ENCODE results near the gene NR2E1. TPM values are rescaled to one million over a fixed set of nuclear protein-coding genes. Genes with fewer than 3 reads are reported as not detected.
A peak's percentile ranks its signal among the peaks of the same experiment; 100 is the strongest.

NR2E1 gene
- not detected in 2 replicates for total RNA-seq (2014; rRNA removed; shearing (Covaris generic))
- polyA plus RNA-seq (2015; cell fraction: cytosol; rRNA removed) = not detected in 2 replicates
- not detected in 2 replicates for polyA plus RNA-seq (2015; cell fraction: nucleus; rRNA removed)

GRCh38 chr6:108165714-108166663, at the start of gene NR2E1:
NR2E1 (plus strand) TSS chr6:108166022; CDS start chr6:108166766, 744 bp downstream.
- DNase-seq (ENCODE audit: low read depth) = no peak

GRCh38 chr6:108116546-108117426, 49.0 kb upstream of the NR2E1 start:
- no peak for DNase-seq (ENCODE audit: low read depth)

- peak; percentile 45 for DNase-seq (ENCODE audit: low read depth)
Measured at GRCh38 chr6:108117427-108118358, 48.1 kb upstream of the NR2E1 start.

DNA sequence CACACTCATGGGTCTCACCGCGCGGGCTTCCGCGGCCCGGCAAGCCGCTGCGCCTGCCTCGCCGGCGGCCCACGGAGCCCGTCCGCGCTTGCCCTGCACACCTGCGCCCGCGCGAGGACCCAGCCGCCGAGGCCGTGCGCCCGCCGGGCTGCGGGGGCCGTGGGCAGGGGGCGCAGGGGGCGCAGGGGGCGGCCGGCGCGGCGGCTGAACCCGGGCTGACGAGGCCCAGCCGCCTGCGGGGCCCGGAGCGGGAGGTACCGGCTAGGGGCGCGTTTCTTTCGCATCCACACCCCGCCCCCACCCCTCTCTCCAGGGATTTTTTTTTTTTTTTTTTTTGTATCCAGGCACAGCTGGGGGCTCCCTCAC, 47.5 kb upstream of the NR2E1 start:
- no peak for DNase-seq (ENCODE audit: low read depth)

DNA sequence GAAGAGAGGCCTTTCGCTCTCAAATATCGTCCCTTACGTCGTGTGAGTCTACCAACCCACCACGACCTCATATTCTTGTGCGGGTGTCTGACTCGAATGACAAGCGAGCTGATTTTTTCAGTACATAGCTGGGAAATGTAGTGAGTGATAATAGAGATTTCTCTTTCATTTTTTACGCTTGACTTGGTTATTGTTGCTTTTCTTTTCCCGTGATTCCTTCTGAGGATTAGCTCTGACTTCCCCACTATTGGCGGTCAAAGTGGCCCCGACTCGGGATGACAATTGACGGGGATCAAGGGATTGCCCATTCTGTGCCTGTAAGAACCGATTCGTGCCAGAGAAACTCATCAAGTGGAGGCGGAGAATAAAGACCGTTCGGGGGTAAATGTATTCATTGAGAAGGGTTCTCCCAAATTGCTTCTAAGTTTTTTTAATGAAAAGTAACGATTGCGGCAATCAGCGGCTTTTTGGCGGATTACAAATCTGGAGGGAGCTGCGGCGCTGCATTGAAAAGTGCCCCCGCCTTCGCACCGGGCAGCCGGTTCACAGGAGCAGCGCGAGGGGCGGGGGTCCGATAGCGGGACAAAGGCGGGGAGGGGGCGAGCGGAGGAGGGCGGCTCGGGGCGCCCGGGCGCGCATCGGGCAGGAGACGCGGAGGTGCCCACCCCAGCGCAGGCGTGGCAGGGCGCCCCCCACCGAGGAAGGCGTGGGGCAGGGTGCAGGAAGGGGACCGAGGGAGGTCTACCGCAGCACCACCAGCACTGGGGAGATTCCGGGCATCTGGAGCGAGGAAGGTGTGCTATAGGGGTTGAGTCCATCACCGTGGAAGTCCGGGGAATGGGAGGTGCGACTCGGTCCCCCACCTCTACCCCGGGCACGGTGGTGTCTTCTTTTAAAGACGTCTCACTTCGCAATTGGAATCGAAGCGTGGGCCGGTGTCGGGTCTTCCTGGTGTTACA, 46.7 kb upstream of the NR2E1 start:
- no peak for DNase-seq (ENCODE audit: low read depth)

DNA sequence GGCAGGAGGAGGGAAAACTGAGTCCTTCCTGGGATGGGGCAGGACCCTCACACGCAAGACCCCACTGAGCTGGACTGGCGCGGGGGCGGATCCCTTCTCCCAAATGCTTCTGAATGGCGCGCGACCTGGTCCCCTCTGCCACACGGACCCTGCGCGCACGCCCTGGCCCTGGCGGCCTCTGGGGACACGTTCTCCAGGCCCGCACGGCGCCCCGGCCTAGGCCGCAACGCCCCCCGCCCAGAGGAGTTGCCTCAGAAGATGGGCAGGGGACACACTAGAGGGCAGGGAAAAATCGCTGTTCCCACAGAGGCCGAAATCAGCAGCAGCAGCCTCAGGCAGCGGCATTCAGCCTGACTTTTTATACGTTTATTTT, 46.1 kb upstream of the NR2E1 start:
- no peak for DNase-seq (ENCODE audit: low read depth)

GRCh38 chr6:108120311-108120710, 45.5 kb upstream of the NR2E1 start:
- no peak for DNase-seq (ENCODE audit: low read depth)

DNA sequence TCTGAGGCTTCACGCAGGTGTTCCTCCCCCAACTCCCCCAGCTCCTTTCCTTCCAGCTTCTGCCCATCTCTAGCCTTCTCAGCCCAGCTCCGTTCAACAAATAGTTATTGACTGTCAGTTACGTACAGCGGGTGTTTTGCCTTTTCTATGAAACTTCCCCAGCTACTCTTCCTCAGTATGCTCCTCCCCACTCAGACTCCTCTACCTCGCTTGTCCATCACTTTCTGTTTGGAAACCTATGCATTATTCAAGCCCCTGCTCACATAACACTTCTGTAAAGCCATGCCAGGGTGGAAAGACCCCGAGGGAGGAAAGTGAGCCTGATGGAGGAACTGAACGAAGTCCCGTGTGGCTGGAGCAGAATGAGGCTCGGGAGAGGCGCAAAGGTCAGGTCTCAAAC, 44.2 kb upstream of the NR2E1 start:
- no peak for DNase-seq (ENCODE audit: low read depth)

GRCh38 chr6:108123481-108123929, 42.3 kb upstream of the NR2E1 start:
- no peak for DNase-seq (ENCODE audit: low read depth)

DNA sequence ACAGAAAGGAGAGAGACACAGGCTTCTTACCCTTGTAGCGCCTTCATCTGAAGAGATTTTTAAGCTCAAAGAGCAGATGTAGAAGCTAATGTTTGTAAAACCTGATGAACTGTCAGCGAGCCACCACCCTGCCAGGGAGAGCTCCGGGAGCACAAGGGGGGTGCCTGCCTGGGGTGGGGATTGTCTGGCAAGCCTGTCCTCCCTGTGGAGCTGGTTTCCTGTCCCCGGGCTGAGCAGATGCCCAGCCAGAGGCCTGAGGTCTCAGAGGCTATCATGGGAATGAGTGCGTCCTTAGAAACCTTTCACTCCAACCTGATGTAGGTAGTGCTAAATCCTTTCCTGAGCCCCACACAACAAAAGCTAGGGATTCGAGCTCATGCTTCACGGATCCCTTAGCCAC, 41.9 kb upstream of the NR2E1 start:
- no peak for DNase-seq (ENCODE audit: low read depth)

DNA sequence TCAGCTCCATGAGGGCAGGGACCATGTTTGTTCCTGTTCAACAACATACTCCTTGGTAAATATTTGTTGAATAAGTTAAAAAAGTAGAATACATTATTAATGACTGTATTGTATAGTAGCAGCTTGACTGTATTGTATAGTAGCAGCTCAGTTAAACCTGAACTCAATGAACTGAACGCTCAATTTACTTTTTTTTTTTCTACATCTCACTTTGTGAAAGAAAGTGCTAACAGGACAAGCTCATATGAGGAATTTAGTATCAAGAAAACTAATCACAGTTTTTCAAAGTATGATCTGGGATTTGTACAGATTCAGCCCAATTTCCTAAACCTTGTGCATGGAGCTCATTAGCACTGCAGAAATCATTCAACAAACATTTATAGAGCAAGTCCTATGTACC, 38.8 kb upstream of the NR2E1 start:
- no peak for DNase-seq (ENCODE audit: low read depth)

GRCh38 chr6:108127826-108128225, 38.0 kb upstream of the NR2E1 start:
- no peak for DNase-seq (ENCODE audit: low read depth)

GRCh38 chr6:108130262-108130661, 35.6 kb upstream of the NR2E1 start:
- no peak for DNase-seq (ENCODE audit: low read depth)

GRCh38 chr6:108132863-108133262, 33.0 kb upstream of the NR2E1 start:
- DNase-seq (ENCODE audit: low read depth) = no peak

DNA sequence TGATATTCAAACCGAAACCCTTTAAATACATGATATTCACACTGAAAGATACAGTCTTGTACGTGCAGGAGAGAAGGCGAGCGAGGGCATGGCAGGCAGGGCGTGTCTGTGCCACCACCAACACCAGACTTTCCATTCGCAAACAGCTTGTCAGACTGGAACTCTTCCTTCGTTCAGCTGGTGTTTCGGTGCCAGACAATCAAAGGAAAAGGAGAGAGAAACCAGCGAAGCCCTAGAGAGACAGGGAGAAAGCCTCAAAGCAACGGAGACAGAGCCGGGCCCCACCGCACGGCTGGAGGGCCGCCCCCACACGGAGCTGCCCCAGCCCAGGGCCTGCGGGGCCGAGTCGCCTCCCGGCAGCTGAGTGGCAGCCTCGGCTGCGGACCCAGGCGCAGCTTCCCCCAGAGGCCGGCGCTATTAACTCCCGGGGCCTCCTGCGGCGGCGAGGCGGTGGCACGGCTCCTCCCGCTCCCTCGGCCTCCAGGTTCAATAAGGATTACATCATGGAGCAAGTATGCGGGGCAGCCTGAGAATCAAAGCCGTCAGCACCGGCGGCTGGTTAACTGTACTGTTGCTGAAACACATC, 32.1 kb upstream of the NR2E1 start:
- peak; percentile 36 for DNase-seq (ENCODE audit: low read depth)

- DNase-seq (ENCODE audit: low read depth) = no peak
Measured at GRCh38 chr6:108134213-108134970, 31.4 kb upstream of the NR2E1 start.

GRCh38 chr6:108142240-108142639, 23.6 kb upstream of the NR2E1 start:
- no peak for DNase-seq (ENCODE audit: low read depth)

DNA sequence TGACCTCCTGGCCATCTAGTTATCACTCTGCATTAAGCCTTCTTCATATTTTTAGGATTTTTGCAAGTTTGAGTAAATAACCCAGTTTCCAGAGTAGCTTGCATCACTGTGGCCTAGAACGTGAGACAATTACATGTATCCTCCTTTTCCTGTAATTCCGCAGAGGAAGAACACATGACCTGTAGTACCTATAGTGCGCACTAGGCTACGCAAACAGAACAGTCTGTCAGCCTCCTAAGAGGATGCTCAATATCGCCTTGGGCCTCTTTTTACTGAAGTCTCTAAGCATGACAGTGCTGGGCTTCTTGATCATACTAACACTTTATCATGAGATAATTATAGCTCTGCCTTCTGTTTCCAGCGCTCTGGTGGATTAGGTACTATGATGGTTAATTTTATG, 20.2 kb upstream of the NR2E1 start:
- no peak for DNase-seq (ENCODE audit: low read depth)

DNA sequence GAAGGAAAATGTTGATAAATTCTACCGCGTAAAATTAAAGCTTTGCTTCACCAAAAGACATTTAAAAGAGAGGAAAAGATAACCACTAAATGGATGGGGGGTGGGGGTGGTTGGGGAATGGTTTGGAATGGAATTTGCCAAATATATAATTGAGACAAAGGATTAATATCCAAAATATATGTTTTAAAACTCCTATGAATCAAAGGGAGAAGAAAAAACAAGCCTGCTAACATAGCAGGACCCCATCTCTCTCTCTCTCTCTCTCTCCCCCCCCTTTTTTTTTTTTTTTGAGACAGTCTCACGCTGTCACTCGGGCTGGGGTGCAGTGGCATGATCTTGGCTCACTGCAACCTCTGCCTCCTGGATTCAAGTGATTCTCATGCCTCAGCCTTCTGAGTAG, 13.4 kb upstream of the NR2E1 start:
- no peak for DNase-seq (ENCODE audit: low read depth)
